ENCODE results near the gene BCAS1. TPM values are rescaled to one million over a fixed set of nuclear protein-coding genes. Genes with fewer than 3 reads are reported as not detected.

Gene BCAS1
- total RNA-seq, 2 donors from 2014 or later = 2.1 TPM; not detected in 1

DNA sequence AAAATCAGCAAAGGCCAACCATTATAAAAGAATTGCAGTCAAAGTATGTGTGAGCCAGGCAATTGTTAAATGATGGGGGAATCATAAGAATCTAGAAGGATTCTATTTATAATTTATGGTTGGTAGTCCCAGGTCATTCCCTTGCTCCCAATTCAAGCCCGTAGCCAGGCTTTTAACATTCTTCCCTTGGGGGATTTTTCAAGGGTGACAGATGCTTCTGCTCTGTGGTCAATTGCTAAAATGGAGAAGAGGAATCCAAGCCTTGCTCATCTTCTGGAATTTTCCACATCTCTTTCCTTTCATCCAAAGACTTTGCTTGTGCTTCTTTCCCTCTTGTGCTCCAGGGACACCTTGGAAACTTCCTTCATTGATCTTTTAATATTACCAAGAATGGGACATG is 18.0 kb upstream of the BCAS1 start:
- 64 to 95% methylated on average over 1 of the region's 1 CpG for WGBS, 2 donors
- no peaks in the 10 kb centered on the region for H3K9me3 ChIP-seq
- TF ChIP-seq, protein P1, sequence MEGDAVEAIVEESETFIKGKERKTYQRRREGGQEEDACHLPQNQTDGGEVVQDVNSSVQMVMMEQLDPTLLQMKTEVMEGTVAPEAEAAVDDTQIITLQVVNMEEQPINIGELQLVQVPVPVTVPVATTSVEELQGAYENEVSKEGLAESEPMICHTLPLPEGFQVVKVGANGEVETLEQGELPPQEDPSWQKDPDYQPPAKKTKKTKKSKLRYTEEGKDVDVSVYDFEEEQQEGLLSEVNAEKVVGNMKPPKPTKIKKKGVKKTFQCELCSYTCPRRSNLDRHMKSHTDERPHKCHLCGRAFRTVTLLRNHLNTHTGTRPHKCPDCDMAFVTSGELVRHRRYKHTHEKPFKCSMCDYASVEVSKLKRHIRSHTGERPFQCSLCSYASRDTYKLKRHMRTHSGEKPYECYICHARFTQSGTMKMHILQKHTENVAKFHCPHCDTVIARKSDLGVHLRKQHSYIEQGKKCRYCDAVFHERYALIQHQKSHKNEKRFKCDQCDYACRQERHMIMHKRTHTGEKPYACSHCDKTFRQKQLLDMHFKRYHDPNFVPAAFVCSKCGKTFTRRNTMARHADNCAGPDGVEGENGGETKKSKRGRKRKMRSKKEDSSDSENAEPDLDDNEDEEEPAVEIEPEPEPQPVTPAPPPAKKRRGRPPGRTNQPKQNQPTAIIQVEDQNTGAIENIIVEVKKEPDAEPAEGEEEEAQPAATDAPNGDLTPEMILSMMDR (IDR thresholded peaks at IDR 0.05) = no peak
- TF ChIP-seq POLR2A (IDR thresholded peaks at IDR 0.05) = no peak
- no peaks in the 10 kb centered on the region for H3K27me3 ChIP-seq
- H3K4me1 ChIP-seq = no peaks in the 10 kb centered on the region
- intact Hi-C loops (cut with DNase I) = no loop called here
- ATAC-seq (no peak), DNase-seq (no peak)
- H3K27ac ChIP-seq = no peak overlapping the region
- H3K36me3 ChIP-seq (replicated peaks in 1 of 2; ENCODE audit: insufficient read depth in 1 of 2, low read depth in 2 of 2) = no peaks in the 10 kb centered on the region
- no peak overlapping the region for H3K4me3 ChIP-seq

DNA sequence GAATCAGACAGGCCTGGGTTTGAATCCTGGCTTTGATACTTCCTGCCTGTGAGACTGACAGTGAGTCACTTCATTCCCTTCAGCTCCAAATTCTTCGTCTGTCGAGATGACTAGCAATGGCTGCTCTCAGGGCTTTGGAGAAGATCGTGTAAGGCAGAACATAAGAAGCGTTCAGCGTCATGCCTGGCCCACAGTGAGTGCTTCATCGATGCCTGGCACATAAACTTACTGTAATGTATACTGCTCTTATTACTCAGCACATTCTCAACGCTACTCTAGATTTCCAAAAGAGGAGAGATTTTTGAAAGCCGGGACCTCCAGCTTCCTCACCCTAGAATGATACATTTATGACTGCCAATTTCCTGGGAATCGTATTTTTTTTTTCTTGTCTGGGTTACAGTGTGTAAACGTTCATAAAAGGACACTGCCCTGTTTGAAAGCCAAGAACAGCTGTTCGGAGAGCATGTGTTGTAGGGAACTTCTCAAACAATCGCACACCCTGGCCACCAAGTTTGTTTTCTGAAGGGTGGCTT is 16.2 kb upstream of the BCAS1 start:
- Histone ChIP-seq H3K27me3 (no peaks in the 10 kb centered on the region), H3K27ac (no peak overlapping the region), H3K9me3 (no peaks in the 10 kb centered on the region), H3K4me3 (no peak overlapping the region), H3K4me1 (no peaks in the 10 kb centered on the region), H3K36me3 (replicated peaks in 1 of 2; ENCODE audit: insufficient read depth in 1 of 2, low read depth in 2 of 2) (no peaks in the 10 kb centered on the region)
- TF ChIP-seq POLR2A (IDR thresholded peaks at IDR 0.05) = no peak
- TF ChIP-seq, protein P1 (IDR thresholded peaks at IDR 0.05) = no peak
- intact Hi-C loops (cut with DNase I) = no loop called here
- 63 to 73% methylated on average over 12 of the region's 12 CpGs for WGBS, 2 donors
- no peak for DNase-seq
- no peak for ATAC-seq

DNA sequence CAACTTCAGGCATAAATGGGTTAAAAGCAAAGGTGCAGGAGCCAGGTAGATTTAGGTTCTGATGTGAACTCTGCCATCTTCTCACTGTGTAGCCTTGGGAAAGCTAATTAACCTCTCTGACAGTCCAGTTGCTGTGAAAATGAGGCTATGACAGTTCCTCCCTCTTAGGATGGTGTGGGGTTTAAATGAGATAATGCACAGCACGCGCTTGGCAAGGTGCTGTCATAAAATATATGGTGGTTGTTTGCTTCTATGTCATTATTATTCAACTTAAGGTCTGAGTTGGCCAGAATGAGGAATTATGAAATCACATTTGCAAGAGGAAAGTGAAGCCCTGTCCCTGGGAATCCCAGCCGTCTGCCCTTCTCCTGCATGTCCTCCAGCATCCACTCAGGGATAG is 15.5 kb upstream of the BCAS1 start:
- H3K36me3 ChIP-seq (replicated peaks in 1 of 2; ENCODE audit: insufficient read depth in 1 of 2, low read depth in 2 of 2) = no peaks in the 10 kb centered on the region
- no peaks in the 10 kb centered on the region for H3K9me3 ChIP-seq
- H3K4me1 ChIP-seq = no peaks in the 10 kb centered on the region
- no peak for TF ChIP-seq POLR2A (IDR thresholded peaks at IDR 0.05)
- TF ChIP-seq, protein P1 (IDR thresholded peaks at IDR 0.05) = no peak
- intact Hi-C loops (cut with DNase I) = no loop called here
- ATAC-seq (no peak), DNase-seq (no peak)
- no peaks in the 10 kb centered on the region for H3K27me3 ChIP-seq
- WGBS, 2 donors = 79 to 85% methylated on average over 3 of the region's 3 CpGs
- H3K4me3 ChIP-seq = no peak overlapping the region
- no peak overlapping the region for H3K27ac ChIP-seq

DNA sequence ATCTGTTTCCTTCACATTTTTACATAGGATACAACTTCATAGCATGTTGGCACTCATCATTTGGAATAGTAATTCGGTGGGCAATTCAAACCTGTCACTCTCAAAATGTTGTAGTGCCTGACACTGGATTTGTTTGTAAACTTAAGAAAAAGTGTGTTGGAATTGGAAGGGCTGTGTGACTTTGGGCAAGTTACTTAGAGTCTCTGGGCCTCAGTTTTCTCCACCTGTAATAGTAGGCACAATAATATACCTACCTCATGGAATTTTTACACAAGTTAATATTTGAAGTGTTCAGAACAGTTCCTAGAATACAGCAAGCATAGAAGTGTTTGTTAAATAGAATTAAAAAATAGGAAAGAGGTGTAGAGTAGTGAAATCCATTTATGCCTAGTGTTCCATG is 15.0 kb upstream of the BCAS1 start:
- intact Hi-C loops (cut with DNase I) = no loop called here
- no peak overlapping the region for H3K27ac ChIP-seq
- H3K27me3 ChIP-seq = no peaks in the 10 kb centered on the region
- no peaks in the 10 kb centered on the region for H3K36me3 ChIP-seq (replicated peaks in 1 of 2; ENCODE audit: insufficient read depth in 1 of 2, low read depth in 2 of 2)
- H3K4me3 ChIP-seq = no peak overlapping the region
- 72 to 95% methylated on average over 1 of the region's 1 CpG for WGBS, 2 donors
- H3K4me1 ChIP-seq = no peaks in the 10 kb centered on the region
- no peaks in the 10 kb centered on the region for H3K9me3 ChIP-seq
- no peak for TF ChIP-seq POLR2A (IDR thresholded peaks at IDR 0.05)
- TF ChIP-seq, protein P1 (IDR thresholded peaks at IDR 0.05) = no peak
- DNase-seq (no peak), ATAC-seq (no peak)

DNA sequence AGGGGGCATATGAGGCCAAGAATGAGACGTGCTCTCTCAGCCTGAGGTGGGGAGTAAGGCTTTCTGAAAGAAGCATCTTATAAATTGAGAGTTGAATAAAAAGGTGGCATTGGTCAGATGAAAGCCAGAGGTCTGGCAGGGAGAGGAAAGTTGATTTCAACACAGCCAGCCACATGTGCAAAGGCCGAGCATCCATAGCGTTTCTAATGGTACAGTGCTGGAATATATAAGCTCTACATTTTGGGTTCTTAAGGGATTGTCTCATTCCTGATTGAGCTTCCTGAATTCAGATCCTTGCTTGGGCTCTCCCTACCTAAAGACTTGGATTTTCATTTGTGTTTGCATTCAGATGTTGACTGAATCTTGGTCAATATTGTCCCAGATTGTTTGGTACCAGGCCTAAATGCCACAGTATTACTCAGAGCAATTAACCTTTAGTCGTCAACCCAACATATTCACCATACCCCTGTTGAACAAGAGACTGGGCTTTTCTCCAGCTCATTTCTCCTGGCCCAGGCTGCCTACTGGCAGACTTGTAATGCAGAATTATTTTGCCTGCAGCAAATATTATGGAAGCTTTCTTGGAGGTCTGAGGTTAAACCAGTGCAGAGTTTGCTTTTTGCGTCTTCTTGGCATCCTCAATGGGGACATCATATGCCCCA is 14.5 kb upstream of the BCAS1 start:
- no peak overlapping the region for H3K27ac ChIP-seq
- H3K36me3 ChIP-seq (replicated peaks in 1 of 2; ENCODE audit: insufficient read depth in 1 of 2, low read depth in 2 of 2) = no peaks in the 10 kb centered on the region
- WGBS, 2 donors = 62 to 66% methylated on average over 5 of the region's 5 CpGs
- H3K9me3 ChIP-seq = no peaks in the 10 kb centered on the region
- no peak overlapping the region for H3K4me3 ChIP-seq
- intact Hi-C loops (cut with DNase I) = no loop called here
- no peak for TF ChIP-seq POLR2A (IDR thresholded peaks at IDR 0.05)
- TF ChIP-seq, protein P1 (IDR thresholded peaks at IDR 0.05) = no peak
- DNase-seq (no peak), ATAC-seq (no peak)
- no peaks in the 10 kb centered on the region for H3K27me3 ChIP-seq
- no peaks in the 10 kb centered on the region for H3K4me1 ChIP-seq

All from body of pancreas (tissue), 4 donors.